ENCODE results near the gene TNFSF18.

GRCh38 chr1:172997941-172998361, 52.8 kb downstream of the TNFSF18 start:
- TF ChIP-seq EZH2 (IDR thresholded peaks at IDR 0.05; ENCODE audit: insufficient read depth, poor library complexity, severe bottlenecking) (no peak), EZH2phosphoT487 (IDR thresholded peaks at IDR 0.05; ENCODE audit: insufficient read depth, low read depth) (no peak)

Measured in GM23248 (cell line).